Measurements from ENCODE around the gene IL1RAP.

Gene IL1RAP

DNA sequence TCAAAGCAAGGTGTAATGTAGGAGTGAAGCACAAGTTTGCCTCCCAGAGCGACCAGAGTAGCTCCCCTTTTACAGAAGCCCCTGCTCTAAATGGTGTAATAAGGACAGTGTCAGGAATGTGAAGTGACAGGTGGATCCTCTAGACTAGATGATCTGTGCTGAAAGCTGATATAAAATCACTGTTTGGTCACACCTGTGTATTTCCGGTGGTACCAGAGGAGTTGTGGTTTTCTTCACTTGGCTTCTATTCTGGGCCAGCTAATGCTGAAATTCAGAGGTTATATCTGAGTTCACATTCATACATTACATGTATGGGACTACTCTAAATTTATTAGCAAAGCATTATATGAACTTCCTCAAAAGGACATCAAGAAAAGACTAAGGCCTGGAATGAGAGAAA is 117.4 kb downstream of the IL1RAP start:
- Histone ChIP-seq H3K4me3 (replicated peaks; ENCODE audit: insufficient read depth, low read length) (no peak overlapping the region), H3K27ac (replicated peaks) (no peak overlapping the region), H3K27me3 (ENCODE audit: insufficient read depth, poor library complexity, severe bottlenecking) (no peaks in the 10 kb centered on the region)
- TF ChIP-seq, protein P1, sequence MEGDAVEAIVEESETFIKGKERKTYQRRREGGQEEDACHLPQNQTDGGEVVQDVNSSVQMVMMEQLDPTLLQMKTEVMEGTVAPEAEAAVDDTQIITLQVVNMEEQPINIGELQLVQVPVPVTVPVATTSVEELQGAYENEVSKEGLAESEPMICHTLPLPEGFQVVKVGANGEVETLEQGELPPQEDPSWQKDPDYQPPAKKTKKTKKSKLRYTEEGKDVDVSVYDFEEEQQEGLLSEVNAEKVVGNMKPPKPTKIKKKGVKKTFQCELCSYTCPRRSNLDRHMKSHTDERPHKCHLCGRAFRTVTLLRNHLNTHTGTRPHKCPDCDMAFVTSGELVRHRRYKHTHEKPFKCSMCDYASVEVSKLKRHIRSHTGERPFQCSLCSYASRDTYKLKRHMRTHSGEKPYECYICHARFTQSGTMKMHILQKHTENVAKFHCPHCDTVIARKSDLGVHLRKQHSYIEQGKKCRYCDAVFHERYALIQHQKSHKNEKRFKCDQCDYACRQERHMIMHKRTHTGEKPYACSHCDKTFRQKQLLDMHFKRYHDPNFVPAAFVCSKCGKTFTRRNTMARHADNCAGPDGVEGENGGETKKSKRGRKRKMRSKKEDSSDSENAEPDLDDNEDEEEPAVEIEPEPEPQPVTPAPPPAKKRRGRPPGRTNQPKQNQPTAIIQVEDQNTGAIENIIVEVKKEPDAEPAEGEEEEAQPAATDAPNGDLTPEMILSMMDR (IDR thresholded peaks at IDR 0.05; ENCODE audit: insufficient read depth, low read length), result no peak
- no peak for TF ChIP-seq GABPA (IDR thresholded peaks at IDR 0.05; ENCODE audit: low read depth)
- no peak for TF ChIP-seq SPI1 (IDR thresholded peaks at IDR 0.05; ENCODE audit: borderline replicate concordance, low read depth)
- no peak for TF ChIP-seq POLR2AphosphoS5 (IDR thresholded peaks at IDR 0.05; ENCODE audit: low read depth)
- TF ChIP-seq, protein P2, sequence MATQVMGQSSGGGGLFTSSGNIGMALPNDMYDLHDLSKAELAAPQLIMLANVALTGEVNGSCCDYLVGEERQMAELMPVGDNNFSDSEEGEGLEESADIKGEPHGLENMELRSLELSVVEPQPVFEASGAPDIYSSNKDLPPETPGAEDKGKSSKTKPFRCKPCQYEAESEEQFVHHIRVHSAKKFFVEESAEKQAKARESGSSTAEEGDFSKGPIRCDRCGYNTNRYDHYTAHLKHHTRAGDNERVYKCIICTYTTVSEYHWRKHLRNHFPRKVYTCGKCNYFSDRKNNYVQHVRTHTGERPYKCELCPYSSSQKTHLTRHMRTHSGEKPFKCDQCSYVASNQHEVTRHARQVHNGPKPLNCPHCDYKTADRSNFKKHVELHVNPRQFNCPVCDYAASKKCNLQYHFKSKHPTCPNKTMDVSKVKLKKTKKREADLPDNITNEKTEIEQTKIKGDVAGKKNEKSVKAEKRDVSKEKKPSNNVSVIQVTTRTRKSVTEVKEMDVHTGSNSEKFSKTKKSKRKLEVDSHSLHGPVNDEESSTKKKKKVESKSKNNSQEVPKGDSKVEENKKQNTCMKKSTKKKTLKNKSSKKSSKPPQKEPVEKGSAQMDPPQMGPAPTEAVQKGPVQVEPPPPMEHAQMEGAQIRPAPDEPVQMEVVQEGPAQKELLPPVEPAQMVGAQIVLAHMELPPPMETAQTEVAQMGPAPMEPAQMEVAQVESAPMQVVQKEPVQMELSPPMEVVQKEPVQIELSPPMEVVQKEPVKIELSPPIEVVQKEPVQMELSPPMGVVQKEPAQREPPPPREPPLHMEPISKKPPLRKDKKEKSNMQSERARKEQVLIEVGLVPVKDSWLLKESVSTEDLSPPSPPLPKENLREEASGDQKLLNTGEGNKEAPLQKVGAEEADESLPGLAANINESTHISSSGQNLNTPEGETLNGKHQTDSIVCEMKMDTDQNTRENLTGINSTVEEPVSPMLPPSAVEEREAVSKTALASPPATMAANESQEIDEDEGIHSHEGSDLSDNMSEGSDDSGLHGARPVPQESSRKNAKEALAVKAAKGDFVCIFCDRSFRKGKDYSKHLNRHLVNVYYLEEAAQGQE (IDR thresholded peaks at IDR 0.05; ENCODE audit: insufficient replicate concordance, low read depth), result no peak
- no peak for DNase-seq (ENCODE audit: low read depth in 1 of 2, low spot score in 1 of 2)

DNA sequence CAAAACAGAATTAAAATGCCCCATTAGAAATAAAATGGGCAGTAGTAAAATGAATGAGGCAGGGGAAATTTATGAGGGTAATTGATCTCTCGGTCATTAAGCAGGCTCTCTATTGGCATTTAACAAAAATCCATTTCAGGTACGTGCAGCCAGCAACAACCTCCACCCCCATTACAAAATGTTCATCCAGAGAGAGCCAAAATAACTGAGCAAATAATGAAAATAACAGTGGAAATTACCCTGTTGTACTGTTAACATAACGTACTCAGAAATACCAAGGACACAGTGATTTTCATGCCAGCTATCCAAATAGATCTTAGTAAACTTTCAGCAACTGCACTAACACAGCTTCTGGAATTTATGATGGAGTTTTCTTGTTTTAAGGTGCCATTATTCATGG is 127.7 kb downstream of the IL1RAP start:
- no peaks in the 10 kb centered on the region for H3K27me3 ChIP-seq (ENCODE audit: insufficient read depth, poor library complexity, severe bottlenecking)
- no peak for DNase-seq (ENCODE audit: low read depth in 1 of 2, low spot score in 1 of 2)
- TF ChIP-seq, protein P2 (IDR thresholded peaks at IDR 0.05; ENCODE audit: insufficient replicate concordance, low read depth), result no peak
- no peak for TF ChIP-seq POLR2AphosphoS5 (IDR thresholded peaks at IDR 0.05; ENCODE audit: low read depth)
- no peak for TF ChIP-seq GABPA (IDR thresholded peaks at IDR 0.05; ENCODE audit: low read depth)
- TF ChIP-seq, protein P1 (IDR thresholded peaks at IDR 0.05; ENCODE audit: insufficient read depth, low read length), result no peak
- TF ChIP-seq SPI1 (IDR thresholded peaks at IDR 0.05; ENCODE audit: borderline replicate concordance, low read depth), result no peak
- H3K4me3 ChIP-seq (replicated peaks; ENCODE audit: insufficient read depth, low read length), result no peak overlapping the region
- H3K27ac ChIP-seq (replicated peaks), result no peak overlapping the region

DNA sequence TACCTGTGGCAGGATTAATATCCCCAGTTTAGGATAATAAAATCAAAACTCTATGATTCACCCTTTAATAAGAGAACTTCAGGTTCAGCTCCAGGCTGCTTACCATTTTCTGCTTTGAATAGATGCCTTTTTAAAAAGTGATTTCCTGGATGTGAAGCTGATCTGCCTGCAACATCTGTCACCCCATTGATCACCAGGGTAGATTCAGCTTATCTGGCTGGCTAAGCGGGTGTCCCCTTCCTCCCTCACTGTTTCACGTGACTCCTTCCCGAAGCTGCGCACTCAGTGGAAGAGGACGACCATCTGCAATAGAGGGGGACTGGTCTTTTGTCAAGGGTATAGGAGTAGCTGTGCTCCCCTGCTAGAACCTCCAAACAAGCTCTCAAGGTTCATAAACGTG is 128.1 kb downstream of the IL1RAP start:
- no peak for DNase-seq (ENCODE audit: low read depth in 1 of 2, low spot score in 1 of 2)
- H3K27me3 ChIP-seq (ENCODE audit: insufficient read depth, poor library complexity, severe bottlenecking), result no peaks in the 10 kb centered on the region

More for the DNA sequence above, 128.1 kb downstream of the IL1RAP start:
- H3K4me3 ChIP-seq (replicated peaks; ENCODE audit: insufficient read depth, low read length), result no peak overlapping the region
- TF ChIP-seq SPI1 (IDR thresholded peaks at IDR 0.05; ENCODE audit: borderline replicate concordance, low read depth) (no peak), POLR2AphosphoS5 (IDR thresholded peaks at IDR 0.05; ENCODE audit: low read depth) (no peak), GABPA (IDR thresholded peaks at IDR 0.05; ENCODE audit: low read depth) (no peak)
- TF ChIP-seq, protein P2 (IDR thresholded peaks at IDR 0.05; ENCODE audit: insufficient replicate concordance, low read depth), result no peak
- TF ChIP-seq, protein P1 (IDR thresholded peaks at IDR 0.05; ENCODE audit: insufficient read depth, low read length), result no peak
- no peak overlapping the region for H3K27ac ChIP-seq (replicated peaks)
